ENCODE measurements around the gene ROBO1.

DNA sequence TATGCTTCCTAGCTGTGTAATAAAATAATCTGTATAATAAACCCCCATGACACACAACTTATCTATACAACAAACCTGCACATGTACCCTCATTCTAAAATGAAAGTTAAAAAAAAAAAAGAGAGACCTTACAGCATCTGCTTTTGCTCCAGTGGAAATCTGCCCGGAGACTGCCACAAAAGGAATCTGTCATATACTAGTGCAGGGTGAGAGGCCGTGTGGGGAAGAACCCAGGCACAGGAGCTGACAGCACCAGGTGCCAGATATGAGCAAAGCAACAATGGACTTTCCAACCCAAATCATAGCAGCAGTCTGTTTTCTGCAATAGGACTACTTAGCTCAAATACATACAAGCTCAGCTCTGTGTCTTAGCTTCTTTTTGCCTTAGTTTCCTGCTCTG, 346.5 kb downstream of the ROBO1 start:
- TF ChIP-seq, protein P1, sequence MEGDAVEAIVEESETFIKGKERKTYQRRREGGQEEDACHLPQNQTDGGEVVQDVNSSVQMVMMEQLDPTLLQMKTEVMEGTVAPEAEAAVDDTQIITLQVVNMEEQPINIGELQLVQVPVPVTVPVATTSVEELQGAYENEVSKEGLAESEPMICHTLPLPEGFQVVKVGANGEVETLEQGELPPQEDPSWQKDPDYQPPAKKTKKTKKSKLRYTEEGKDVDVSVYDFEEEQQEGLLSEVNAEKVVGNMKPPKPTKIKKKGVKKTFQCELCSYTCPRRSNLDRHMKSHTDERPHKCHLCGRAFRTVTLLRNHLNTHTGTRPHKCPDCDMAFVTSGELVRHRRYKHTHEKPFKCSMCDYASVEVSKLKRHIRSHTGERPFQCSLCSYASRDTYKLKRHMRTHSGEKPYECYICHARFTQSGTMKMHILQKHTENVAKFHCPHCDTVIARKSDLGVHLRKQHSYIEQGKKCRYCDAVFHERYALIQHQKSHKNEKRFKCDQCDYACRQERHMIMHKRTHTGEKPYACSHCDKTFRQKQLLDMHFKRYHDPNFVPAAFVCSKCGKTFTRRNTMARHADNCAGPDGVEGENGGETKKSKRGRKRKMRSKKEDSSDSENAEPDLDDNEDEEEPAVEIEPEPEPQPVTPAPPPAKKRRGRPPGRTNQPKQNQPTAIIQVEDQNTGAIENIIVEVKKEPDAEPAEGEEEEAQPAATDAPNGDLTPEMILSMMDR (IDR thresholded peaks at IDR 0.05) = no peak
- TF ChIP-seq ZFX (IDR thresholded peaks at IDR 0.05; ENCODE audit: borderline replicate concordance) = no peak
